Esophagus muscularis mucosa (tissue), 3 donors: ENCODE data around the gene KDM4F.

Experiments
- CTCF ChIP-seq, 3 experiments: fragments of 200-600 bp in 2 of 3; fragments of 450-650 bp in 1 of 3; sonication (generic) in 2 of 3; IDR thresholded peaks; one replicate each; pipeline ENCODE4 v1.5.1; 2017 to 2019; ENCODE audit warnings: antibody characterized with exemption in 3 of 3, mild to moderate bottlenecking in 2 of 3, moderate library complexity in 1 of 3
- POLR2A ChIP-seq: fragments of 450-650 bp; IDR thresholded peaks from one replicate; pipeline ENCODE4 v1.6.1; 2017; ENCODE audit warnings: antibody characterized with exemption, moderate library complexity, mild to moderate bottlenecking, low read depth
- POLR2AphosphoS5 ChIP-seq, 2 donors: sonication (generic); formaldehyde crosslinking; IDR thresholded peaks; one replicate each; pipeline ENCODE4 v1.6.1; 2017; ENCODE audit warnings: antibody characterized with exemption in 2 of 2

GRCh38 chr11:95059046-95059445, 9.8 kb downstream of the KDM4F start:
- TF ChIP-seq CTCF (IDR thresholded peaks at IDR 0.05) (no peak), POLR2AphosphoS5 (IDR thresholded peaks at IDR 0.05) (no peak), POLR2A (no peak)
